Forelimb muscle (tissue), 1 donor: ENCODE measurements around the gene PAPSS1. TPM values are rescaled to one million over a fixed set of nuclear protein-coding genes. Genes with fewer than 3 reads are reported as not detected.

Experiments
- DNase-seq: peaks from one replicate; pipeline ENCODE4 v3.0.0-alpha.2; 2013; ENCODE audit warnings: low read depth
- polyA plus RNA-seq: library from polyadenylated mRNA; unstranded; fragments of 120-200 nt; gene quantifications from one replicate; pipeline ENCODE4 v1.2.1, GENCODE V29; 2013; ENCODE audit not compliant: insufficient read length

Gene PAPSS1
- polyA plus RNA-seq, 1 donor = 44.8 TPM

DNA sequence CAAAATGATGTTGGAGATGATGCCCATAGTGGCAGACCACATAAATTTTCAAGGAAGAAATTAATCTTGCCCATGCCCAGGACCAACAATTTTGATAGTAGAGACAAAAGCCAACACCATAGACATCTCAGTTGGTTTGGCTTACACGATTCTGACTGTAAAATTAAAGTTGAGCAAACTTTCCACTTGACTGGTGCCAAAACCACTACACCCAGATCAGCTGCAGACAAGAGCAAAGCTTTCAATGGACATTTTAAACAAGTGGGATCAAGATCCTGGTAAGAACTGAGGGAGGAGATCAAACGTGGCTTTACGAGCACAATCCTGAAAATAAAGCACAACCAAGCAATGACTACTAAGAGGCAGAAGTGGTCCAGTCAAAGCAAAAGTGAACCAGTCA lies 90.7 kb downstream of the PAPSS1 start:
- no peak for DNase-seq

- DNase-seq = no peak
Observed at GRCh38 chr4:107625391-107625902, 94.6 kb downstream of the PAPSS1 start.

DNA sequence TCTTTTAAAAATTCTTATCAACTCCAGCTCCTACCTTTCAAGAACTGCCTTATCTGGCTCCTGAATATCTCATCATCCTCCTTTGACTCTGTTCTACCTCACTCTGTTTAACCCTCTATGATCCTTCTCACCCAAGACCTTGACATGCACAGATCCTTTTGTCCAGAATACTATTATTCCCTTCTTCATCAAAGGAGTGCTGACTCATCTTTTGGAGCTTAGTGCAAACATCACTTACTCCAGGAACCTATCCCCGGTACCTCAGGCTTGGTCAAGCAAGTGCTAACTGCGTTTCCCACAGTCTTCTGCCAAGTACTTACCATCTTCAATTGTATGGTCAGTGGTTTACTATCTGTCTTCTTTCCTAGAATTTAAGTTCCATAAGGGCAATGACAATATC lies 96.0 kb downstream of the PAPSS1 start:
- DNase-seq = no peak

GRCh38 chr4:107622006-107622405 lies 98.0 kb downstream of the PAPSS1 start:
- DNase-seq = no peak

- no peak for DNase-seq
Observed at GRCh38 chr4:107619731-107620130, 100.3 kb downstream of the PAPSS1 start.

GRCh38 chr4:107619066-107619465 lies 101.0 kb downstream of the PAPSS1 start:
- no peak for DNase-seq

GRCh38 chr4:107618656-107619055 lies 101.4 kb downstream of the PAPSS1 start:
- no peak for DNase-seq

DNA sequence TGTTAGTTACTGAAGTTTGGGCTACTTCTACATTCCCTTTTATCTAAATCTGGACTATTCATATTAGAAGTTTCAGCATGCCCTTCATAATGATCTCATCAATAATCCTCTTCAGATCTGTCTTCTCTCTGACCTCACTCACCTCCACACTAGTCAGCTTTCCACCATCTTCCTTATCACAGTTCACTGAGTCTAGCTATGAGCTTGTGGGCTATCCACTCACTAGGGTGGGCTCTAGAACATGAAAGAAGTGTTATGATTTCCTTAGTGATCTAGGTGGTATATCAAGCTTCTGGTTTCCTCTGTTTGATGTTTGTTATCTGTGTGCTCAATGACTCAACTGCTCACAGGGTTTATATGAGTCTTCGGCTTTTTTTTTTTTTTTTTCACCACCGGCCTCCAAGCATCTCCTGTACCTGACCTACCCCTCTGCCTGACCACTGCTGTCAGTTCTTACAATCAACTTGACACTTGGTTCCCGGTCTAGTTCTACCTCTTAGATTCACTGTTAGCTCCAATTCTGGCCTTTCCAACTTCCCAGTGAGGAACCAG lies 103.1 kb downstream of the PAPSS1 start:
- no peak for DNase-seq

DNA sequence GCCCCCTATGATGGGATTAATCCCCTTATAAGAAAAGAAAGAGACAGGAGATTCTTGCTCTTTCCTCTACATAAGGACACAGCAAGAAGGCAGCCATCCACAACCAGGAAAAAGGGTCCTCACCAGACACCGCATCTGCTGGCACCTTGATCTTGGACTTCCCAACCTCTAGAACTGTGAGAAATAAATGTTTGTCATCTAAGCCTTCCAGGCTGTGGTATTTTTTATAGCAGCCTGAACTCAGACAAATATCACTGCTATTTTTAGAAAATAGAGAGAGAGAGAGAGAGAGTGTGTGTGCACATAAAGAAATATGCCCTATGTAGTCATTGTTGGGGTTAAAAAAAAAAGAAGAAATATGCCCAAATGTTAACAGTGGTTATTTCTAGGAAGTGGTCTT lies 104.2 kb downstream of the PAPSS1 start:
- no peak for DNase-seq

DNA sequence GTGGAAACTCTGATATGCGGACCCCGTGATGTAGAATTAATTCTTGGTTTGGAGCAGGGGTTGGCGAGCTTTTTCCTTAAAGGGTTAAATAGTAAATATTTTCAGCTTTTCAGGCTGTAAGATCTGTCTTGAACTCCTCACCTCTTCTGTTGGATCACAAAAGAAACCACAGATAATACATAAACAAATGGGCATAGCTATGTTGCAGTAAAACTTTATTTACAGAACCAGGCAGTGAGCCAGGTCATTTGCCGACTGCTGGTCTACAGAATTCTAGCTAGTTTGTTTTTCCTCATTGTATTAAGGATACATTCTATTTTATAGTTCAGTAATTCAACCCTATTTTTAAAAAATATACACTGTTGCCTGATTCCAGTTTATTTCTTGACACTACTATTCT lies 116.6 kb downstream of the PAPSS1 start:
- no peak for DNase-seq

DNA sequence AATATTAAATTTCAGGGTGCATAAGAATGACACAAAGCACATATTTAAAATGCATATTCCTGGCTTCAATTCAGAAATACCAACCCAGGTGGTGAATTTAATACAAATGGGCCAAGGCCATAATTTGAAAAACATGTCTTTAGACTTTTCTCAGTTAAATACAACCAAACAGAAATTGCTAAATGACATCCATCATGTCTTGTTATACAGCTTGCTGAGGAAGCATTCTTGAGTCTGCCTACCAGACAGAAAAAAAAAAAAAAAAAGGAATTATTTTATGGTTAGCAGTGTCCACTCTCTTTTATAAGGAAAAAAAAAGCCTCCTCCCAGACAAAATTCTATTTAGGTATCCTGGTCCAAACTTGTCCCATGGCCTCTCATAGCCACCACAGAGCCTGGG lies 119.1 kb downstream of the PAPSS1 start:
- DNase-seq = no peak

GRCh38 chr4:107600436-107600835 lies 119.6 kb downstream of the PAPSS1 start:
- no peak for DNase-seq

GRCh38 chr4:107599841-107600240 lies 120.2 kb downstream of the PAPSS1 start:
- no peak for DNase-seq

- no peak for DNase-seq
Observed at GRCh38 chr4:107593230-107593629, 126.8 kb downstream of the PAPSS1 start.

DNA sequence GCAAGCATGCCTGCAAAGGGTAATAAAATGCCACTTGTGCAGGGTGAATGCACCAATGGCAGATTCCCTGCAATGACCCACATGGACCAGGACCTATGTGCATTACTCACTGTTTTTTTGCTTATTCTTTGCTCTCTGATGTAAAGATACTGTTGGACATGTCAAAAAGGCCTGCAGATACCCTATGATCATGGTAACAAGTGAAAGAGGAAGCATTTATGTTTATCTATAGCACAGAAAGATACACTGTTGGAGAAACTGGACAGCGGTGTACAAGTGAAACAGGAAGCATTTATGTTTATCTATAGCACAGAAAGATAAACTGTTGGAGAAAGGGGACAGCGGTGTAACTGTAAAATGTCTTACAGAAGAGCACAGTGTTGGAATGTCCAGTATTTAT lies 127.5 kb downstream of the PAPSS1 start:
- DNase-seq = no peak

DNA sequence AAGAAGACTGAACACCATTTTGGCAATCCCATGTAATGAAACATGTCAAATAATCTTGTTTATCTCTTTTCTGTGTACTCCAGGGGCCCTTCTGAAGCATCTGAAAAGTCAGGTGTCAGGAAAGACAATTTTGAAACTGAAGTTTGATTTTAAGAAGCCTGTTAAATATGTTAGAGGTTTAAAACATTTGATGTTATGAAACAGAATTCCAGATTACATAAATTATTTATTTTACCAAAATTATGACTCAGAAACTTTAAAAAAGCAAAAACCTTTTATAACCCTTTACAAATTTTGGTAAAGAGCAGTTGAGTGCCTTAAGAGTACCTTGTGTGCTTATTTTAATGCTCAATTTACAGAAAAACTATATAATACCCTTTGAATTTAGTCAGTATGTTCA lies 130.8 kb downstream of the PAPSS1 start:
- DNase-seq = no peak

DNA sequence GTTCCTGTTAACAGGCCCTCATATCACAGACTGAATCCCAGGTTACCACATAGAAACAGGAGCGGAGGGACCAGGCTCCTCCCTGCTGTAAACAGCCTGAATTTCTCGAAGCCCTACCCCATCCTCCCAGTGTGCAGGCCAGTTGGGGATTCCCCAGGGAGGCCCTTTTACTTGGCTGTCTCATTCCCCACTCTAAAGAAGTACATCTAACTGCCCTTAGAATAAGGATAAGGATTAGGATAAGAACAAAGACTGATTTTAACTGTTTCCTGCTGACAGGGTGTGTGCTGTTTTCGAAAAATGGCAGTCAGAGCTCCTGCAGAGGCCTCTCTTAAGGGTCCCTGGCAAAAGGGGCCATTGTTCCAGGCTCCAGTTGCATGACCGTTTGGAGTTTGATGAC lies 133.7 kb downstream of the PAPSS1 start:
- DNase-seq = no peak

DNA sequence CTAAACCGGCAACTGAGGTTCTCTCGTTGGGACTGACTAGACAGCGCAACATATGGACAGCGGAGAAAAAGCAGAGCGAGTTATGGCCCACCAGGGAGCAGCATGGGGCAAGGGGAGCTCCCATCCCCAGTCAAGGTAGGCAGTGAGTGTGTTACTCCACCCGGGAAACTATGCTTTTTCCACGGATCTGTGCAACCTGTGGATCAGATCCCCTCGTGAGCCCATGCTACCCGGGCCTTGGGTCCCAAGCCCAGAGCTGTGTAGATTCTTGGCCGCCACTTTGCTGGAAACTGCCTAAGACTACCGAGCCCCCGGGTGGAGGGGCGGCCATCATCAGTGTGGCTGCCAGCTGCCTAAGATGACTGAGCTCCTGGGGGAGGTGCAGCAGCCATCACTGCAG lies 140.9 kb downstream of the PAPSS1 start:
- no peak for DNase-seq

DNA sequence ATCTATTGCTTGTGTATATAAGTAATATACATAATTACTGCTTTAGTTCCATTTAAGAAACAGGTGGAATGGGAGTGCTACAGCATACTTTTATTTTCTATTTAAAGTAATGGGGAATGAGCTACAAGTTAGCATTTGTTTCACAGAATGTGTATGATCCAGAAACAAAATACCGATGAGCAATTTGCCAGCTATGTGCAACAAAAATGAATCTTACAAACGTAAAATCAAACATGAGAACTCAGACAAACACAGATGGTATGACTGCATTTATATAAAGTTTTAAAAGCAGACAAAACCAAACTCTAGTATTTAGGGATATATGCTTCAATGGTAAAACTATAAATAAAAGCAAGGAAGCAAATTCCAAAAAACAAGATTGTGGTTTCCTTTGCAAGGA lies 141.7 kb downstream of the PAPSS1 start:
- no peak for DNase-seq

- no peak for DNase-seq
Observed at GRCh38 chr4:107577743-107578142, 142.3 kb downstream of the PAPSS1 start.

GRCh38 chr4:107575243-107575642 lies 144.8 kb downstream of the PAPSS1 start:
- DNase-seq = no peak

- DNase-seq = no peak
Observed at GRCh38 chr4:107572281-107572680, 147.8 kb downstream of the PAPSS1 start.

GRCh38 chr4:107570952-107571351 lies 149.1 kb downstream of the PAPSS1 start:
- DNase-seq = no peak

DNA sequence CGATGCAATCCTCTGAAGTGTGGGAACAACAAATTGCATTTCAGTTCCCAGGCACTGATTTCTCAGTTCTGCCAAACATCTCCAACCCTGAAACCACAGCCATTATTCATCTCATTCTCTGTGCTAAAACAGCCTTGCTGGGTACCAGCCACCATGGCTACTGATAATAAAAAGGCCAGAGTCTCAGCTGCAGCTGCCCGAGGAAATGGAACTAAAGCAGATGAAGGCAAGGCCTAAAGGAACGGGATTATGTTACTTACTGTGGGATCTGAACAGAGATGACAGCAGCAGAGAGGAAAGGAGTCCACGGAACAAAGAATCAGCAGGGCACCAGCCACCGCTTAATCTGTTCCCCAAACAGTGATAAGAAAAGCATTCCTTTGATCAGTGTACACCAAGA lies 155.7 kb downstream of the PAPSS1 start:
- DNase-seq = no peak
